NCI-H2029 treated with DMSO at 0.1 percent for 48 hours (cell line): ENCODE results near the gene LCE1E.

Source experiments
- DNase-seq: peaks from one replicate; lab custom pipeline; 2025; lab: John Stamatoyannopoulos, UW

Gene LCE1E

DNA sequence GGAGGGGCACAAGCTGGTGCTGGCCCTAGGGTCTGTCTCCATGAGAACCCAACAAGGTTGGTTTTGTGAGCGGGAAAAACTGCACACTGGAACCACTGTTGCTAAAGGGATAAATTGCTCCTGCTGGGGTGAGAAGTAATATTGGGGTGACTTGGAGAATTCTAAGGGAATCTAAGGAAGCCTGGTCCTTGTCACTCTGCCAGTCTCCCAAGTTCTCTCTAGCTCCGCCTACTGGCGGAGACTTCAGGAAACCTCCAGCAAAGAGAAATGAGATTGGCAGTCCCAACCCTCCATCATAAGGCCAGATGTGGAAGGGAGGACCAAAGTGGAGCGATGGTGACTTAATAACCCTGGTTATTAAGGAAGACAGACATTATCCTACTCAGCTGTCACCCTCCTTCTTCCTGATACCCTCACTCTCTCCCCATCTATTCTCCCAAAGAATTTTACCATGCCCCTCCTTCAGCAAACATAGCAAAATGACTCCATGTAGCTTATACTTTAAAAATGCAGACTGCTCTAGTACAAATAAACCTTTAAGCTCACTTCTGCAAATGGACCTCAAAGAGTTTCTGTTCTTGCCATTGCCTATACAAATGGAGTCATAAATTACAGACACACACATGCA, 8.4 kb upstream of the LCE1E start:
- DNase-seq = no peak

DNA sequence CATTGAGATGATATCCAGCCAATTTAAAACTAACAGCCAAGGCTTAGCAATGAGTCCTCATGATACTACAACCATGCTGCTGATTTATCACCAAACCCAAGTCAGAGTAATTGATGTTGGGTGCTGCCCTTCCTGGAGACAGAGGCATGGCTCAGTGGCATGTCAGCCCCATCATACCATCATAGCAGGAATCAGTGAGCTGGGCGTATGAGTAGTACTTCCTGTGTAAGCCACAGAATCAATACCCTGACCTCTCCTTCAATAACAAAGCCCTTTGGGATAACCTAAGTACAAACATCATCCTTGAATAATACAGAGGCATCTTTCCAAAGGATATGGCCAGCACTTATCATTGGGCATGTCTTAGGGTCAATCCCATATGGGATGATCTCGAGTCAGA, 3.0 kb upstream of the LCE1E start:
- DNase-seq = no peak

DNA sequence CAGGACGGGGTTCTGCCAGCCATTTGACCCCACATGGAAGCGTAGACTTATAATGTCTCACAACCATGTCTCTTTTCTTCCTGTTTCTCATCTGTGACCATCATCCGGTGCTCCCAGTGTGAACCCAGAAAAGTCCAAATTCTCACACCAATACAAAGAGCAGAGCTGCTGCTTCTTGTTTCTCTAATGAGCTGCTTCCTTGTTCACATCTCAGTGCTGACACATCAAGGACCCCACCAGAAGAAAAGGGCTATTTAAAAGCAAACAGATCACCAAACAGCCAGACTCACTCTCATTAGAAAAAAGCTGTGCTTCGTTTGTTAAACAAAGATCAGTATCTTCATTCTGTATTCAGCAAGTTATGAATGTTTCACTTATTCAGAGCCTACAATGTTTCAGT, 9.6 kb downstream of the LCE1E start:
- DNase-seq = no peak

DNA sequence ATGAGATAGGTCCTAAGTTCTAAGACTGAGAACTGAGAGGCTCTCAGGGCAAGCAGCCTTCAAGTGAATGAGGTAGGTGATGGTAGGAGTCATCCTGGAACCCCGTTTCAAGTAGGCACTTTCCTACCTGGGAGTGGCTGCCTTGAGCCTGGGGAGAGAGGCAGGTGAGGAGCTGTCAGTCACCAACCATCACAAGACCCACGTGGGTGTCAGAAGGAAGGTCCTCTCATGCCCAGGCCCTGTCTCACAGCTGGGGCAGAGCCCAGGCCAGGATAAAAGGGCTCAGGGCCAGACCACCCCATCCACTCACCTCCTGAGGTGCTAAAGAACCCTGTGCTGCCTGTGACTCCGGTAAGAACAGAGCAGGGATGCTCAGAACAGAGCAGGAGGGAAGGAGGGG, 10.4 kb downstream of the LCE1E start, which contains the start of gene LCE1D:
Gene LCE1D, plus strand, starts transcription at position 301 of the 400 bp plus-strand sequence. CDS start 1,074 bp downstream, outside the sequence.
- DNase-seq = no peak

DNA sequence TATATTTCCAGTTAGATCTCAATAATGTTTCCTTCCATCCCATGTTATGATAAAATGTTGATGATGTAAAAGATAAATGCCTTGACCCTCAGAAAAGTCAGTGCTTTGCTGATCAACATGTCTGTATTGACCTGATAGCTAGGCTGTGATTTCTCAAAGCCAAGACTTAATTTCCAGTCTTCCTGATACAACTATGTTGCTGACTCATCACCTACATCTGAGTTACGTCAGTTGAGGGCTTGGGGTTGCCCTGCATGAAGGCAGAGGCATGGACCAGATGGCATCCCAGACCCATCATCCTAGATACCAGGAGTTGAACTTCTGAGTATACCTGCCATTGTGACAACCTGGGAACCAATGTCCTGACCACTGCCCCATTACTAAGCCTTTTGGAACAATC, 15.3 kb downstream of the LCE1E start:
- DNase-seq = no peak

DNA sequence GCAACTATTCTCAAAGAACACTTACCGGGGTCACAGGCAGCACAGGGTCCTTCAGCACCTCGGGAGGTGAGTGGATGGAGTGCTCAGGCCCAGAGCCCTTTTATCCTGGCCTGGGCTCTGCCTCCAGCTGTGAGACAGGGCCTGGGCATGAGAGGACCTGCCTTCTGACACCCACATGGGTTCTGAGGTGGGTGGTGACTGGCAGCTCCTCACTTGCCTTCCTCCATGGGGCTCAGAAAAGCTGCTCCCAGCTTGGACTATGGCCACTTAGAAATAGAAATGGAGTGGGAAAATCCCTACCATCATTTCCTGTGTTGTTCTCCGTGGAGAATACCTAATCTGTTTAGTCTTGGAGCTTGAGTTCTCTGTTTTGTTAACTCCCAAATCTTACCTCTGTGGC, 20.5 kb downstream of the LCE1E start, which contains the start of gene LCE1C:
Gene LCE1C, minus strand, starts transcription at position 76 of the 400 bp plus-strand sequence. CDS start 1,173 bp downstream, outside the sequence.
- DNase-seq = no peak

DNA sequence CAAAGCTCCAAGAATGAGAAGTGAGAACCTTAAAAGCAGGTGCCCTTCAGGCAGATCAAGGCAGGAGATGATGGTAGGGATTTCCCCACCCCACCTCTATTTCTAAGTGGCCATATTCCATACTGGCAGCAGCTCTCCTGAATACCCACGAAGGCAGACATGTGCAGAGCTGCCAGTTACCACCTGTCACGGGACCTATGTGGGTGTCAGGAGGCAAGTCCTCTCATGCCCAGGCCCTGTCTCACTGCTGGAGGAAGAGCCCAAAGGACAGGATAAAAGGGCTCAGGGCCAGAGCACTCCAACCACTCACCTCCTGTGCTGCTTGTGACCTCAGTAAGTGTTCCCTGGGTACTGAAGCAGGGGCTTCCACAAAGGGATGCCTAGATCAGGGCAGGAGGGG, 25.0 kb downstream of the LCE1E start:
- no peak for DNase-seq

DNA sequence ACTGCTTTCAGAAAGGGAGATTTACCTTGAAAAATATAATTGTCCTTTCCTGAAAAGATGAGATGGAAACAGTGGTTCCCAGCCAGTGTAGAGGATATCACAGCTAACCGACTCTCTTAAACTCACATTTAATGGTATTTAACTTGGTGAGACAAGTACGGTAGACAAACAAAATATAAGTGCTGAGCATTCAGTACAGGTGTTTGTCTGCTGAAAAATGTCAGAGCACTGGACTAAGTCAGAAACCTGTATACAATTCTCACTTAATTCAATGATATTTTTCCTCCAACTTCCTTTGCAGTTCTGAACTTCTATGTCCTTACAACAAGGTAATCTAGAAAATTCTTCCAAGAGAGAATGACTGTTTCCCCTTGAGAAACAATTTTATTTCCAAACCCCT, 25.6 kb downstream of the LCE1E start, which contains the start of gene LCE1B:
Gene LCE1B, plus strand, starts transcription at position 301 of the 400 bp plus-strand sequence. CDS start 476 bp downstream, outside the sequence.
- no peak for DNase-seq

DNA sequence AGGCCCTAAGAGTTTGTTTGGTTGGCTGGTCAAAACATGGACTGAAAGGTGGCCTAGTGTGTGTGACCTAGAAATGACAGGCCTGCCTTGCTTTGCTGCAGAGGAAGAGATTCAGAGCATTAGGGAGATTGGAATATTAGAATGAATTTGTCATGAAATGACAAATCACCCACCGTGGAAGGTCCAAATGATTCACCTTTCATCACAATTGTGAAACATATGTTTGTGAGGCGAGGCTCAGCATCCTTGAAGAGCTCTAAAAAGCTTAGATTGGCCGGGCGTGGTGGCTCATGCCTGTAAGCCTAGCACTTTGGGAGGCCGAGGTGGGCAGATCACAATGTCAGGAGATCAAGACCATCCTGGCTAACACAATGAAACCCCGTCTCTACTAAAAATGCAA, 31.3 kb downstream of the LCE1E start:
- DNase-seq = no peak

DNA sequence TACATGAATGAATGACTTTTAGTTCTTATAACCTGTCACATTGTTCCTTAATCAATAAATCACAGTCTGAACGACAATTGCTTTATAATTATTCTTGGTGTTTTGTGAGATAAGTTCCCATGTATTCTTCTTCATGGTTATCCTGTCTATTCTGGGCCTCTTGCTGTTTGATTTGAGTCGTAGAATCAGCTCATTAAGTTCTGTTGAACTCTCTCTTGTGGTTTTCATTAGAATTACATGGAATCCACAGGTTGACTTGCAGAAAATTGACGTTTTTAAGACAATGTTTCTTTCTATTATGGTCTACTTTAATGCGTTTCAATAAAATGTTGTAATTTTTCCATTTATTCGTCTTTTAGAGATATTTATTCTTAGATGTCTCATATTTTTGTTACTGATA, 37.2 kb downstream of the LCE1E start:
- DNase-seq = no peak

DNA sequence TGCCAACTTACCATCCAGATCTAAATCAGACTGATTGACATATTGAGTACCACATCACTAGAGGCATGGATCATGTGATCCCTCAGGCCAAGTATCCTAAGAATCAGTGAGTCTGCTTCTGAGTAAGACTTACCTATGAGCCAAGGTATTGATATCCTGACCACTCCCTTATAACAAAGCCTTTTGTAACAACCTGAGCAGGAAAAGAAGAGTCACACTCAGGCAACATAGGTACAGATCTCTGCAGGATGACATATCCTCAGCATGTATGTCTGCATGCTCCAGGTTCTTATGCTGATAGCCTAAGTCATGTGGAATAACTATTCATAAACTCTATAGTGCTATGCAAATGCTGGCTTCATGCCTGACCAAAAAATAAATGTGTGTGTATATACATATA, 38.9 kb downstream of the LCE1E start:
- no peak for DNase-seq

DNA sequence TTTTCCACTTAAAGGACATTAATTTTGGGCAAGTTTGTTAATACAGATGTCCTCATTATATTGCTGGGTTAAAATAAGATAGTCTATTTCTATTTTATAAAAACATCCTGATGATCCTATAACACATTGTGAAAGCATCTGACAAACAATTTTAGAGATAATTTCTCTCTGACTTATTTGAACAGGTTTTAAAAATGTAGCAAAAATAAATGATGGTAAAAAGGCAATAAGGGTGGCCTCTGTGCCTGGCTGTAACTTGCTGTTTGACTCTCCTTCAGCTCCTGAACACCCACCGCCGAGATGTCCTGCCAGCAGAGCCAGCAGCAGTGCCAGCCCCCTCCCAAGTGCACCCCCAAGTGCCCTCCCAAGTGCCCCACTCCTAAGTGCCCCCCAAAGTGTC, 41.1 kb downstream of the LCE1E start, which contains the start of gene LCE1A:
Gene LCE1A, plus strand, starts transcription at position 301 of the 400 bp plus-strand sequence. Its CDS starts 0 bp downstream, at position 301.
- DNase-seq = no peak

DNA sequence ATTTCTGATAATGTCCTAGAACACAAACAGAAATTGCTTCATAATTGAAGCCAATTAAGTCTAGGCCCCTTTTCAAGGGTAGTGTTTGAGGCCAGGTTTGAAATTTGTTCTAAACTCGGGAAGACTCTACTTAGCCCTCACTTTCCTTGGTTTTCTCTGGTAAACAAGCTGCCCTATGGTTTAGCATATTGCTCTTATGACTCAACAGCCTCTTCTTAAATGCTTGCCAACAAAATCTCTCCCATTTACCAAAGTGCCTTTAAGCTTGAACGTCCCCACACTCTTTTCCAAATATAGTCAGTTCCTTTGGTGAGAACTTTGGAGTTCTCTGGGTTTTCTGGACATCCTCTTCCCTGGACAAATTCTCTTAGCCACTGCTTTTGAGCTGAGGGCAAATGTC, 50.8 kb downstream of the LCE1E start:
- DNase-seq = no peak
